ENCODE measurements around the gene SACM1L. TPM values are rescaled to one million over a fixed set of nuclear protein-coding genes. Genes with fewer than 3 reads are reported as not detected.

The SACM1L gene
- total RNA-seq, 1 donor from 2014 or later, result 46.8 TPM

DNA sequence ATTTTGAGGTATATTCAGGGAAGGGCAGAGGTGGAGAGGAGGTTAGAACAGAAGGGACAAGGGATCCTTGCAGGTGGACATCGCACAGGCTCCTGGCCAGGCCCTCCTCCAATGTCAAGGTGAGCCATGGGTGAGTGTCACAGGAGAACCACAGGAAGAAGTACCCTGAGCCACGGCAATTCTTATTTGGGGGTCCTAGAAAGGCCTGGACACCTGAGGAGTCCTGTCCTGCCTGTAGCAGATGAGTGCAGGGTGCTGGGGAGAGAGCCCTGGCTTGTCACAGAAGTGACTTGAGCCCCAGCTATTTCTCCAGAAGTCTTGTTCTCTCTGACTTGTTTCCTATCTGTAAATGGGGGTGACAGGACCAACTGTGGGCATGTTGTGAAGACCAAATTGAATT lies 102.8 kb downstream of the SACM1L start:
- Mint-ChIP-seq H3K4me3 (ENCODE audit: unreplicated experiment) (peak overlapping the region; percentile 63), H3K4me1 (ENCODE audit: unreplicated experiment) (peaks cover 19% of the 10 kb centered on the region), H3K27me3 (ENCODE audit: unreplicated experiment) (peaks cover 8% of the 10 kb centered on the region), H3K9me3 (ENCODE audit: unreplicated experiment) (no peaks in the 10 kb centered on the region), H3K27ac (ENCODE audit: unreplicated experiment) (no peak overlapping the region), H3K36me3 (ENCODE audit: low read depth, unreplicated experiment) (peaks cover 6% of the 10 kb centered on the region)
- TF ChIP-seq, protein P1, sequence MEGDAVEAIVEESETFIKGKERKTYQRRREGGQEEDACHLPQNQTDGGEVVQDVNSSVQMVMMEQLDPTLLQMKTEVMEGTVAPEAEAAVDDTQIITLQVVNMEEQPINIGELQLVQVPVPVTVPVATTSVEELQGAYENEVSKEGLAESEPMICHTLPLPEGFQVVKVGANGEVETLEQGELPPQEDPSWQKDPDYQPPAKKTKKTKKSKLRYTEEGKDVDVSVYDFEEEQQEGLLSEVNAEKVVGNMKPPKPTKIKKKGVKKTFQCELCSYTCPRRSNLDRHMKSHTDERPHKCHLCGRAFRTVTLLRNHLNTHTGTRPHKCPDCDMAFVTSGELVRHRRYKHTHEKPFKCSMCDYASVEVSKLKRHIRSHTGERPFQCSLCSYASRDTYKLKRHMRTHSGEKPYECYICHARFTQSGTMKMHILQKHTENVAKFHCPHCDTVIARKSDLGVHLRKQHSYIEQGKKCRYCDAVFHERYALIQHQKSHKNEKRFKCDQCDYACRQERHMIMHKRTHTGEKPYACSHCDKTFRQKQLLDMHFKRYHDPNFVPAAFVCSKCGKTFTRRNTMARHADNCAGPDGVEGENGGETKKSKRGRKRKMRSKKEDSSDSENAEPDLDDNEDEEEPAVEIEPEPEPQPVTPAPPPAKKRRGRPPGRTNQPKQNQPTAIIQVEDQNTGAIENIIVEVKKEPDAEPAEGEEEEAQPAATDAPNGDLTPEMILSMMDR (IDR thresholded peaks at IDR 0.05; ENCODE audit: unreplicated experiment), result no peak
- no peak for DNase-seq (ENCODE audit: low spot score)

GRCh38 chr3:45792516-45793172 lies 103.4 kb downstream of the SACM1L start:
- Mint-ChIP-seq H3K4me3 (ENCODE audit: unreplicated experiment) (no peak overlapping the region), H3K9me3 (ENCODE audit: unreplicated experiment) (no peaks in the 10 kb centered on the region), H3K27me3 (ENCODE audit: unreplicated experiment) (peaks cover 10% of the 10 kb centered on the region), H3K36me3 (ENCODE audit: low read depth, unreplicated experiment) (peaks cover 6% of the 10 kb centered on the region), H3K4me1 (ENCODE audit: unreplicated experiment) (peaks cover 19% of the 10 kb centered on the region), H3K27ac (ENCODE audit: unreplicated experiment) (no peak overlapping the region)
- no peak for DNase-seq (ENCODE audit: low spot score)
- TF ChIP-seq, protein P1 (IDR thresholded peaks at IDR 0.05; ENCODE audit: unreplicated experiment), result no peak

DNA sequence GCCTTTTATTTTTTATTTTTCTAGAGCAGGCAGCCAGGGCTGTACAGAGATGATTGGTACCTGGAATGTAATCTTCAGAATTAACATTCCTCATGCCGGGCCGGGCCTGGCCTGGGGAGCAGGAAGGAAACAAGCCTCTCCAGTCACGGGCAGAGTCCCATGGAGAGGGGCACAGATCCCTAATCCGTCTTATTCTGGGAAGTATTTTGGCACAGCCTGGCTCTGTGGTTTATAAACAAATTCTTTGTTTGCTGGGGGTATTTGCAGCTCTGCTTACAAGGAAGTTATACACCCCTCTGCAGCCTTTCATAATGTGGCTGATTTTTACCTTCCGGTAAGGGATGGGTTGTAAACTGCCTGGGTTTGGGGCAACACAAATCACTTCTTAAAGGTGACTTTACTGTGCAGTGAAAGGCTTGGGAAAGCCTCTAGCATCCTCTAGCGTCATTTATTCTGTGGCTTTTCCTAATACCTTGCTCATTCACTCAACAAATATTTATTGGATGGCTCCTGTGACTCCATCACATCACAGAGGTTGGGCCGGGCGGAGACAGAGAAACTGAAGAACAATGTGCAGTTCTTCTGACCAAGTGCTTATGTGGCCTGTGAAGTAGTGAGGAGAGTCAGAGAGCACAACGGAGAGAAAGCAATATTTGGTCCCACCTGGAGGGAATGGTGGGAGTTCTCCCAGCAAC lies 104.4 kb downstream of the SACM1L start:
- Mint-ChIP-seq H3K36me3 (ENCODE audit: low read depth, unreplicated experiment) (peaks cover 6% of the 10 kb centered on the region), H3K9me3 (ENCODE audit: unreplicated experiment) (no peaks in the 10 kb centered on the region), H3K4me1 (ENCODE audit: unreplicated experiment) (peaks cover 19% of the 10 kb centered on the region), H3K27me3 (ENCODE audit: unreplicated experiment) (peaks cover 11% of the 10 kb centered on the region), H3K4me3 (ENCODE audit: unreplicated experiment) (no peak overlapping the region), H3K27ac (ENCODE audit: unreplicated experiment) (no peak overlapping the region)
- TF ChIP-seq, protein P1 (IDR thresholded peaks at IDR 0.05; ENCODE audit: unreplicated experiment), result no peak
- no peak for DNase-seq (ENCODE audit: low spot score)

GRCh38 chr3:45794177-45794560 lies 105.0 kb downstream of the SACM1L start:
- TF ChIP-seq, protein P1 (IDR thresholded peaks at IDR 0.05; ENCODE audit: unreplicated experiment), result no peak
- Mint-ChIP-seq H3K4me3 (ENCODE audit: unreplicated experiment) (no peak overlapping the region), H3K9me3 (ENCODE audit: unreplicated experiment) (no peaks in the 10 kb centered on the region), H3K36me3 (ENCODE audit: low read depth, unreplicated experiment) (peaks cover 6% of the 10 kb centered on the region), H3K27ac (ENCODE audit: unreplicated experiment) (no peak overlapping the region), H3K27me3 (ENCODE audit: unreplicated experiment) (peaks cover 11% of the 10 kb centered on the region), H3K4me1 (ENCODE audit: unreplicated experiment) (peaks cover 19% of the 10 kb centered on the region)
- DNase-seq (ENCODE audit: low spot score), result no peak

- no peak for DNase-seq (ENCODE audit: low spot score)
- H3K4me3 Mint-ChIP-seq (ENCODE audit: unreplicated experiment), result no peak overlapping the region
Measured at GRCh38 chr3:45794660-45795059, 105.5 kb downstream of the SACM1L start.

More at GRCh38 chr3:45794660-45795059, 105.5 kb downstream of the SACM1L start:
- Mint-ChIP-seq H3K9me3 (ENCODE audit: unreplicated experiment) (no peaks in the 10 kb centered on the region), H3K27ac (ENCODE audit: unreplicated experiment) (no peak overlapping the region), H3K36me3 (ENCODE audit: low read depth, unreplicated experiment) (peaks cover 6% of the 10 kb centered on the region), H3K4me1 (ENCODE audit: unreplicated experiment) (peaks cover 19% of the 10 kb centered on the region), H3K27me3 (ENCODE audit: unreplicated experiment) (peaks cover 11% of the 10 kb centered on the region)
- TF ChIP-seq, protein P1 (IDR thresholded peaks at IDR 0.05; ENCODE audit: unreplicated experiment), result no peak
